CD4-positive, alpha-beta T cell treated with Interleukin-4 for 1 hour (primary cell): ENCODE data around the gene CDH13.

Source experiments
- DNase-seq, 2 donors: peaks; one replicate each; pipeline ENCODE4 v3.0.0-alpha.2; 2020 to 2022

Gene CDH13

DNA sequence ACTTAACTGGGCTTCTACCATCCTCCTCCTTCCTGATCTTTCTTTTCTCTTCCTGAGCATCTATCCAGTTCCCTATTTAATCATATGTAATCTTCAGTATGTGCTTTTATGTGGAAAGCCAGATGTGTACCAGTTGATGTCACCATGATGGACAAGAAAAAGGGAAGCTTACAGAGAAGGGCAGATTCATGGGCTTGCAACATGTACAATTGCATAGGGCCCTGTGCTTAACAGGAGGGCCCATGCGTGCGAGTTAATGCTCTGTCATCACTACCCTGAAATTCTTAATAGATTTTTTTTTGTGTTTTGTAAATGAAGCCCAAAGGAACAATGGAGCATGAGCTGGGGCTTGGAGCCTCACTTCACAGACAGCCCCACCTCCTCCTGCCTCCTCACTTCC, 124.3 kb downstream of the CDH13 start:
- DNase-seq: no peak

DNA sequence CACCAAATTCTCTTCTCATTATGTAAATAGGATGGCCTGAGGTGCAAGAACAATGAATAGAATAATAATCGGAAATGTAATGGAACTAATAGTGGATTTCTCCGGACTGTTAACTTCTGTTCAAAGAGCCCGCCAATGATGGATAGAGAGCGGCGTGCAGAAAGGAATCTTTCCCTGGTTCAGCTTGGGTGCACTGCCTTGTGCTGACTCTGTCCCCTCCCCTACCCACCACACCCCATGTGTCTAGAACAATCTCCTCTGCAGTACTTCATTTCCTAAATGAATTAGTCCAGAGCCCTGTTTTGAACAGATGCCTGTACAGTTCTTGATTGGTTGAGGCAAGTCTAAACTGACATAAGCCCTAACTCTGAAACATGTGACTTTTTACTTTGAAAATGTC, 125.4 kb downstream of the CDH13 start:
- DNase-seq: no peak

DNA sequence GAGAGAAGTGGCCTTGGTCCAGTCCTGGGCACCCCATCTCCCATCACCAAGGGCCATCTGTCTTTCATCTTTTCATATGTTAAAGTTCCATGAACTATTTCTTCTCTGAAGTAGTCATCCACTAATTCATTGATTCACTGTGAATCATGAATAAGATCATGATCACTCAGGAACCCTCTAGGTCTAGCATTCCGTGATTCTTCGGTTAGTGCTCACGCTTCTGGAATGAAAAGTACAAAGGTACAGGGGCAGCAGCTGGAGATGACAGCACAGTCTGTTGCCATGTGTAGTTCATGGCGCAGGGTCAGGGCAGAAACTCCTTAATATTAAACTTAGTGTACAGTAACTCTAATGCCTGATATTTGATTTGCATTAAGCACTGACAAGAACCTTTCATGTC, 127.1 kb downstream of the CDH13 start:
- no peak for DNase-seq

DNA sequence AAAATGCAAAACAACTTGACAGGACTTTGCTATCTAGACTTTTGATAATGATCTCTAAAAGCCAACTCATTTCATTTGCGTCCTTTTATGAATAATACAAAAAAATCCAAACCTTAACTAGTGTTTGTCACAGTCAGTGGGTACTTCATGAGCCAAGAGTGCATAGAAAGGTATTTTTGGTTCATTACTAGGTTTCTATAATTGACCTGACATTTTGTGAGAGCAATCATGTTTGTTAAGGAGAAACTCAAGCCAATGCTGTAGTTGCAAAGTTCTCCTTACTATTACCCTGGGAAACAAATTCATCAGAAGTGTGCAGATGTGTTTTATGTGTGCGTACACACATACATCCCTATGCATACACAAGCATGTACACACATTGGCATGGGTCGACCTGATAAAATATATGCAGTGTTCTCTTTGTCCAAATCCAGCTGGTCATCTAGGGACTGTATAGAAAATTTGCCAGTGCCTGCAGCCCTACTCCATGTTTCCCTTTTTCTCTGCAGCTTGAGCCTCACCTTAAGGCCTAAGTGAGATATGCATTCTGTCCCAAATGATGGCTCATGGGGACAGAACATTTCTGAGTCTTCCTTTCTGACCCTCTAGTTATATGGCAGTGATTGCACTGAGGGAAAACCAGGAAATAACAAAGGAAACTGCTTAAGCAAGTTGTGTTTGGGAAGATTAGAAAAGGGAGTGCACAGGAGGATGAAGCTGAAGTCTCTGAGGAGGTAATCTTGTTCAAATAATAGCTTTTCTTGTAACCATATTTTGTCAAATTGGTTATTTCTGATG, 128.1 kb downstream of the CDH13 start:
- no peak for DNase-seq

DNA sequence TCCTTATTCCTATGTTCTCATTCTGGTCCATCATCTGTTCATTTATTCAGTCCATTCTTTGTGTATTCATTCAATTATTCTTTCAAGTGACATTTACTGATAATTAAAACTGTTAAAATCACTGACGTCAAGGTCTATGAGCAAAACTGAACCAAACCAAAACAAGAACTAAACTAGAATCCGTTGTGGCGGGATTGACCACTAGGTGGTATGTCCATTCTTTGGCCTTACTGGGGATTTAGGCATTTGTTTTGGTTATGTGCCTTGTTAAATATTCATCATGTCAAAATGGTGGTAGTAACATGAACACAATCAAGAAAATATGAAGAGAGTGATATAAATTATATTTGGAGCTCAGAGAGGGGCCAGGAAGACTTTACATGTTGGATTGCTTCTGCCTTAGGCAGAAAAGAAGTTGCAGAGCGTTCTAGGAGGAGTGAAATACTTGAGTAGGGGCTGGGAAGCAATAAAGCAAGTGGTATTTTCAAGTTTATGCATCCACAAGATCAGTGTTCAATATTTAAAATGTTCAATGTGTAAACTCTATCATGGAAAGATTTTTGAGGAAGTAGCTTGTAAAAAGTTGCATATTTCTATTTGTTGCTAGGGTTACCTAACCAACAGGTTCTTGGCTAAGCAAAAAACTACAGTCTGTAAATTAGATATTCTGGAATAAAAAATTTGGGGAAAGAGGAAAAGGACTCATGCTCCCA, 129.0 kb downstream of the CDH13 start:
- DNase-seq: no peak

DNA sequence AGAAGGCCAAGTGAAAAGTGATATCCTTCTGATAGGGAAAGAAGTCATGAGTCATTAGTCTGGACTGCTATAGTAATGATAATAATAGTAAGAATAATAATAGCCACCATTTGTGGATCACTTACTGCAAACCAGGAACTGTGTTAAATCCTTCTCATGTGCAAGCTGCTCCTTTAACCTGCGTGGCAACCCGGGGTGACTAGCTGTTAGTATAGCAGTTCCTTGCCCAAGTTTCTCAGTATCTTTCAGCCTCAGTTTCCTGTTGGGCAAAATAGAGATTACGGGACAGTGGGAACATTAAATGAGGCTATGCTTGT, 129.5 kb downstream of the CDH13 start:
- DNase-seq: no peak

DNA sequence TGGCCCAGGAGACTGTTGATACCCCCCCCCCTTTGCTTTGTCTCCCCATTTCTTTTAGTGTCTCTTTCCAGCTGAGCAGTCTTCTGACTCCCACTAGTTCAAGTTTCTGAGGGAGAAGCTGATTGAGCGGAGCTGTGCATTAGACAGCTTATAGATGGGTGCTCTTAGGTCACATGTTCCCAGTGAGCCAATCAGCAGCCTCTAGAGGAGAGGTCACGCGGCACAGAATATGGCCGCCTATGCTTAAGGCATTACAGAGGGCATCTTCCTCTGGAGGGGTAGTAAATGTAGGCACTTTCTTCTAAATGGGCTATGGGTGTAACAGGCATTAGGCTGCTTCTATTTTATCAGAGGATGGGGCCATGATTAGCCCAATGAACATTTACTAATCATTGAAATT, 131.6 kb downstream of the CDH13 start:
- no peak for DNase-seq

DNA sequence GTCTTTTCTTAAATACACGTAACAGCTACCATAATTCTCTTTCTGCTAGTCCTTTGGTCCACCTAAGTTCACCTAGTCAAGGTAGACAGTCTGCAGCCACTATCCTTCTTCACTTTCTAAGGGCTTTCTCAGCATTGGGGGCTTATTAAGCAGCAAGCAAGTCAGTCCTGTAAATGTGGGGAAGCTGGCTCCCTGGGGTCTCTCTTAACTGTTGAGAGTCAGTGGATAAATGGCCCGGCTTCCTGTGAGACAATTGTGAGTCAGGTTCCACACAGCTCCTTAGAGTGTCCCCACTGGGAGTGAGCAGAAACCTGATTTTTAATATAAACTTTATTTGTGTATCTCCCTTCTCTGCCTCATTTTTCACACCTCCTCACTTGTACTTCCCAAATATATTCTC, 132.1 kb downstream of the CDH13 start:
- DNase-seq: no peak

DNA sequence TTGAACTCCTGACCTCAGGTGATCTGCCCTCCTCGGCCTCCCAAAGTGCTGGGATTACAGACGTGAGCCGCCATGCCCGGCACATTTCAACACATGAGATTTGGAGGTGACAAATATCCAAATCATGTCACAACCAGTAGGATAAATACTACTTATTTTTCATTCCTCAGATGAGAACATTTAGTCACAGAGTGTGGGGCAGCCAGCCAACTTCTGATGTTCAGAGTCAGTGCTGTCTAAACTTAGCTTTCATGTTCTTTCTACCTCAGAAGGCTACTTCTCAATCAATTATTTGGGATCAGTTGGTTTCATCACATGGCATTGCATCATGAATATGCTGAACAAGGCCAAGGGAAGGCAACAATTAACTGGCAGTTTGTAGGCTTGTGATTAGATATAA, 134.5 kb downstream of the CDH13 start:
- DNase-seq: no peak

DNA sequence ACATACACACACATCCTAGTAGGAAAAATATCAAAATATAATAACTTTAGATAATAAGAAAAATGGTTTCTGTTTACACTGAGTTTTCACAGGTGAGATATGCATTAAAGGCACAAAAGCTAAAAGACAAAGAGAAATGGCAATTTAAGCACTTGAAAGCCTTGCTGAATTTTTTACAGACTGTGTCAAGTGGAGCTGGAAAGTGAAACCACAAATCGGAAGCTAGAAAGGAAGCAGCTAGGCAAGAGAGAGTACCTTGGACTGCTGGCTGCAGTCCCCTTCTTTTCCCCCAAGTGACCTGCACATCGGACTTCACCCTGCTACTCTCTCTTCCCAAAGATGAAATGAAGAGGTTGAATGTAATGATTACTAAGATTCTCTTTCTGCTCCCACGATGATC, 135.1 kb downstream of the CDH13 start:
- DNase-seq: no peak

DNA sequence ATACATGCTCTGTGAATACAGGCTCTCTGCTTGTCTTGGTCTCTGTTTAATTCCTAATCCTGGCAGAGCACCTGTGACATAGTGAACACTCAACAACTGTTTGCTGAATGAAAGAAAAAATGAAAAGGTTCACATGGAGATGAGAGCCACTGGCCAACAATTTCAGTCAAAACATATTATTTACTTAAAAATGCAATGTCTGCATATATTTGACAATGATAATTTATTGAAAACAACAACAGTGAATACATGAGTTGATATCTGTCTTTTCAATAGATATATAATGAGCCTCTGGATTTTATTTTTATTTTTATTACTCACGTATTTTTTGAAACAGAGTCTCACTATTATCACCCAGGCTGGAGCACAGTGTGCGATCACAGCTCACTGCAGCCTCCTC, 136.6 kb downstream of the CDH13 start:
- DNase-seq: no peak

DNA sequence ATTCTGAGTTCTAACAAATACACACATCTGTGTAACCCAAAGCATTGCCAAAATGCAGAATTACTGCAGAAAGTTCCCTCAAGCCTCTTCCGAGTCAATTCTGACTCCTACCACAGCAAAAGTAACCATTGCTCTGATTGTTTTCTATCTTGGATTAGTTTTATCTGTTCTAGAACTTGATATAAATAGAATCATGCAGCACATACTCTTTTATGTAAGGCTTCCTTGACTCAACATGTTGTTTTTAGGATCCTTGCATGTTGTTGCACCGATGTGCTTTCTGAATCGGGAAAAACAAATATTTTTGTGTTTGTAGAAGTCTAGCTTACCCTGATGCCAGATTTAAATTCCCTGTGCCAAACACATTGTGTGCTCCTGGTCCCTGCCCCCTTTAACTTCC, 140.4 kb downstream of the CDH13 start:
- DNase-seq: no peak

DNA sequence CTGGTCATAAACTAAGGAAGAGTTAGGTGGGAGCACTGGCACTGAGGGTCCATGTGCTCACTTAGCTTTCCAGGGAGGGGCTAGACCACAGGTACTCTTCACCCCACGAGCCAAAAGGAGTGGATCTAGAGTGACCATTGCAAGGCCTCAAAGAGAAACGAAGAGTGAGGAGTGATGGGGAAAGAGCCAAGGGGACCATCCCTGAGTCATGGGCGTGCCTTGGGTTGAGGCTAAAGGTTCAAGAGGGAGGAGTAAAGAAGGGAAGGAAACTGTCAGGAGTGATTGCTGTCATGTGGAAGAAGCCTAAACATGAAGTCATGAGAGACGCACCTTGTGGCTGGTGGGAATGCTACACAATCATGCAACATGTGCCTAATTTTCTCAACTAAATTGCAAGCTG, 141.0 kb downstream of the CDH13 start:
- no peak for DNase-seq

DNA sequence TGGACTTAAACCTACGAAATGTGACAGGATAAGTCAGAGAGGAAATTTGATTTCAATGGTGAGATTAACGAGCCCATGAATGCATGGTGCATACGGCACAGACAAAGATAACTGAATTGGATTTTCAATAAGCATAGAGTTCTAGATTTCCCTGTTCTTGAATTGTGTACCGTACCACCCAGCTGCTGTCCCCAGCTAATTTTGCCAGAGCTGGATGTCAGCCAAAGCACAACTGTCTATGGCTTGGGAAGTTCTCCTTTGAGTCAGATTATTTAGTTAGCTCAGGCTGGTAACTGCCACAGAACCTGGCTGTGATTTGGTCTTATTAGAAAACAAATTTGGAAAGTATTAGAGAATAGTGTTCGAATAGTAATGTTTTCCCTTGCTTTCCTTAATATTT, 143.1 kb downstream of the CDH13 start:
- DNase-seq: no peak

DNA sequence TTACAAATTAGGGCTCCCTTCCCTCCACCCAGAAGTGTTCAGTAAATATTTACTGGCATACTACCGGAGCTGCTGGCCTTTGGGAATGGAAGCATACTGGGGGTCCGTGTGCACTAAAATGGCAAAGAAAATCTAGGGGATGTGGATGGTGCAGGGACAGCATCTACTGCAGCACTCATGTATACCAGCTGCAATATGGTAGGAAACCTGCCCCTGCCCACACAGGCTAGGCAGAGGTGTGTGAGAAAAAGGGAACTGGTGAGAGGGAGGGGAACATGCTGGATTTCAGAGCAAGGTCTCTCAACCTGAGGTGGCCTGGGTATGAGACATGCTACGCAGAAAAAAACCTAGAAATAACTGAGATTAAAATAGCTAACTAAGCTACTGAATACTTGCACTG, 145.4 kb downstream of the CDH13 start:
- no peak for DNase-seq

DNA sequence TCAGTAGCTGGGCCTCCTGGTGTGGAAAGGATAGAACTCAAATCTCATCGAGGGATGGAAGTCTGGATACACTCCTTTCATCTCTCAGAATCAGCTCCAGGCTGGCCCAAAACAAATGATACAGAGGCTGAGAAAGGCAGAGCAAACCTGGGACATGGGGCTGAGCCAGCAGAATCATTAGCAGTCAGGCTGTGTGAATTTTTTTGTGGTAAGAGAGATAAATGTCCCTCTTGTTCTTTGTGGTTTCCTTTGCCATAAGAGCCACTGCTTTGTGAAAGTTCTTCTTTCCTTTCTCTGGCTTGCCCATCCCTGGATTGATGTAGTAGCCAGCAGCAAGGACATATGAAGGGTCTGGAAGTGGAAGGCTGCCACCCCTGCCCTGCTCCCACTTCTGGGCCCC, 146.2 kb downstream of the CDH13 start:
- DNase-seq: no peak

DNA sequence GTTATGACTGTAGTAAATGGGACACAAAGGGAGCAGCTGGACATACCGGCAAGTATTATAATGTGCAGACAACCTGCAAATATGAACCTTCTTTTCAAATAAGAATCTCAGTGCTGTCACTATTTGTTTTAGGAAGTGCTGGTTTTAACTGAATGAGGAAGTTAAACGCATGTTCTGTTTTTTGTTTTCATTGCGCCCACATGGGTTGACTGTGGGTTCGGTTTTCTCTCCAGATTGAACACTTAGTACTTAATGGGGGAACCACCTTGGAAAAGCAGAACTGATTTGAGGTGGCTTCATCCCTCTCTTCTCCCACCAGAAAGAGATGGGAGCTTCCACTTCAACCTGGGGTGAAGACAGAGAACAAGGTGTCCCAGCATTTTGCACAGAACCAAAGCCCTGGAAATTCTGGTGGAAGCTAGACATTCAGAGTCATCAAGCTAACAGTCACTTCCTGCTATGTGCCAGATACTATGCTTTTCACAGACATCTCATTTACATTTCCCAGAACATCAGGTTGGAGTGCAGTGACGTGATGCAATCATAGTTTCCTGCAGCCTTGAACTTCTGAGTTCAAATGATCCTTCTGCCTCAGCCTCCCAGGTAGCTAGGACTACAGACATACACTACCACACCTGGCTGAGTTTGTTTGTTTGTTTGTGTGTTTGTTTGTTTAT, 149.8 kb downstream of the CDH13 start:
- peak in 1 of 2 donors; percentile 1 for DNase-seq

DNA sequence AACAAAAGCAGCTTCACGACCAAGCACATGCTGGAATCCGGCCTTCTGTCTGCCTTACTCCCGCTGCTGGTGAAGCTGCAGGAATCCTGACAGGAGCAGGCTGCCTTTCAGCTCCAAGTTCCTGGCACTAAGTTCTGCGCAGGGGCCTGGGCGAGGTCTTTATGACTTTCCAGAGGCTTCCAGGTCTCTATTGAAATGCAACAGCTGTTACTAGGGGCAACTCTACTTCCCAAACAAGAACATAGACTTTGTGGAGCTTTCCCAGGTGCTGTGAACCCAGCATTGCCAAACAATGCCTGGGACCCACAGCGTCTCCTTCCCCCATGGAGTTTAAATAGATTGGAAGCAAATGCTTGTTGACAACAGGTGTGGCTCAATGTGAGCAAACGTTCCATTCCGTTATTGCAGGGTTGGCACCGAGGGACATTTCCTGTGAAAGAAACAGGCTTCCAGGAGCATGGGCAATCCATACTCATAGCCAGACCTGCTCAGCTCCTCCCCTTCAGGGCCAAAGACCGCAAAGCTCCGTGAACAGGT, 156.0 kb downstream of the CDH13 start:
- no peak for DNase-seq

DNA sequence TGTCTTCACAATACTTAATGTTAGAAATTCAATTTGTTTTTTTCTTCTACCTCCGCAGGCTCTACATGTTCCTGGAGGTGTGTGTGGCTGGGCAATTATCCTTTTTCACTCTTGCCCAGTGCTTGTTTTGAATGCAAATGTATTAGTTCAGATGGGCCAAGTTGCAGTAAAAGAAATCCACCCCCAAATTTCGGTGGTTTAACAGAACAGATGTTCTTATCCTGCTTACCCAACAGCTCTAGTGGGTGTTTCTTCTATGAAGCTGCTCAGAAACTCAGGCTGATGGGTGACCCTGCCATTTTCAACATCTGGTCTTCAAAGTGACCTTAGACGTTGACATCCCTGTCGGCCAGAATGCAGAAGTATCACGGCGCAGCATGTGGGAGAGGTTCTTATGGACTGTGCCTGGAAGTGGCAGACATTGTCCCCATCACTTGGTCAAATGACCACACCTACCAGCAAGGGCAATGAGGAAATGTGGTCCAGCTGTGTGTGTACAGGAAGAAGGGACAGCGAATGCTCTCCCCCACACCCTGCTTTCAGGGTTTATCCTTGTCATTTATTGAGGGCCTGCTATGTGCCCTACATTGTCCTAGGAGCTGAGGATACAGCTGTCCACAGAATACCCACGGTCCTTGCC, 157.3 kb downstream of the CDH13 start:
- no peak for DNase-seq

DNA sequence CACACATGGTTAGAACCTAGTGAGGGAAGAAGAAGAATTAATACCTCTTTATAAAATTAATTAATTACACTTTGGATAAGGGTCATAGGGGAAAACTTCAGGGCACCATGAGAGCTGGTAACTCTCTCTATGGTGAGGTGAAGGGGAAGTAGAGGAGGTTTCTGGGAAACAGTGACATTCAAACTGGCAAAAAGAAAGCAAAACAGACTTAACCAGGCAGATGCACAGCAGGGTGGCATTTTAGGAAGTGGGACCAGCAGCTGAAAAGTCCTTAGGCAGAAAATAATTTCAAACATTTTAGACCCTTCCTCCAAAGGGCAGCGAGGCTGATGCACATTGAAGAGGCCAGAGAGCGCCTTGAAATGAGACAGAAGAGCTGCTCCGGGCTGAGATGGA, 157.8 kb downstream of the CDH13 start:
- DNase-seq: no peak

DNA sequence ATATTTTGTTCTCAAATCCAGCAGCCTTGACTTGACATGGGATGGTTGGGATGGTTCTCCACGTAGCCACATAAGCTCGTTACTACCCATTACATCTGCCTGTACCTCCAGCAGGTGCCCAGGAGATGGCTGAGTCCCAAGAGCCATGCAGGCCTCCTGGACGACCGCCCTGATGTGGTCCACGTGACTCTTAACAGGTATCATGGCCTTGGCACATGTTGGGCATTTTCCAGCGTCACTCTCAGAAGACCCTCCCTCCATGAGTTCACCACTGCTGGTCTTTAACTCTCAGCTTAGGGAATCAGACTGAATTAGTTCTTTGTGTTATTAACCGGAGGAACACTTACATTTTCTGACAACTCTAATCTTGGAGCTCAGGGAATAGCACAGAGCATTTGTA, 161.5 kb downstream of the CDH13 start:
- DNase-seq: no peak

DNA sequence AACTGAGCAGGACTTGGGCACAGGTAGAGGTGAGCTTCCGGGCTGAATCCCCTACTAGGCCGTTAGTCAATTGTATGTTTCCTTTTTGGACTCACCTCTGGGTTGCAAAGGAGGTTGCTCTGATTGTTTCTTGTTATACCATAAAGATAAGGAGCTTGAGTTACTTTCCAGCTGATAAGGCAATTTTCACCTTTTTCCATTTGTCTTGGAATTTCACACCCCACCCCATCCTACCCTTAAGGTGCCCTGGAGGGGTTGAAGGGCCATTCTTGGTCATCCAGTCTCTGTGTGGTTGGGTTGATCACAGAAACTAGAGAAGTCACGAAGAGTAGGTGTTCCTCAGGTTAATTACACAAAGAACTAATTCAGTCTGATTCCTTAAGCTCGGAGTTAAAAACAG, 162.2 kb downstream of the CDH13 start:
- DNase-seq: no peak

DNA sequence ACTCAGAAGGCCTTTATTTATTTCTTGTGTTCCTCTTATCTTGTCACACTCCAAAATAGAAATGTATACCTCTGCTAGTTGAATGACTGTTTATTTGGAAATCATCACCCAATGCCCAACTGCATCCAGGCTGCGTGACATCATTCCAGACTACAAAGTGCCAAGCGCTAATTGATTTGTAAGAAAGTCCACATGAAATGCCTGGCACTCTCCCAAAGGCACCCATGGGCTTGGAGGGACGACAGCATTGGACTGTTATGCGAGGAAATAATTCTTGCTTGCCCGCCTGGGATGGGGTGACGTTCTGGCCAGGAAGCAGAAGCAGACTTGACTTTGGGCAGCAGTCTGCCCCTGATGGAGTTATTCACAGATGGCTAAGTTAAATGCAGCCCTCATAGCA, 165.9 kb downstream of the CDH13 start:
- no peak for DNase-seq
